Cerebellar cortex (tissue), 1 donor: ENCODE measurements around the gene NRDC.
"Not testable (repeated sequence)": the region's sequence is repeated elsewhere in the genome, so short reads cannot be mapped to it uniquely, and the experiment has no call there.

Experiments used
- DNase-seq: peaks from one replicate; pipeline ENCODE4 v3.0.0-alpha.2; 2015; ENCODE audit warnings: low spot score

NRDC gene

GRCh38 chr1:51877434-51878307 is 856 bp downstream of the NRDC start:
- DNase-seq = peak; percentile 40

GRCh38 chr1:51875836-51876235 is 2.7 kb downstream of the NRDC start:
- DNase-seq = no peak

- DNase-seq = no peak
Measured at GRCh38 chr1:51875291-51875772, 3.2 kb downstream of the NRDC start.

- not testable (repeated sequence) for DNase-seq
Measured at GRCh38 chr1:51873270-51873669, 5.3 kb downstream of the NRDC start.

- no peak for DNase-seq
Measured at GRCh38 chr1:51871351-51871975, 7.1 kb downstream of the NRDC start.

GRCh38 chr1:51870603-51871350 is 7.8 kb downstream of the NRDC start:
- DNase-seq = no peak

GRCh38 chr1:51867479-51868232 is 10.9 kb downstream of the NRDC start:
- DNase-seq = no peak

GRCh38 chr1:51863384-51863783 is 15.1 kb downstream of the NRDC start:
- no peak for DNase-seq

- DNase-seq = no peak
Measured at GRCh38 chr1:51861669-51862068, 16.9 kb downstream of the NRDC start.

GRCh38 chr1:51859735-51860134 is 18.8 kb downstream of the NRDC start:
- no peak for DNase-seq

GRCh38 chr1:51859333-51859732 is 19.2 kb downstream of the NRDC start:
- no peak for DNase-seq

- DNase-seq = no peak
Measured at GRCh38 chr1:51858892-51859291, 19.6 kb downstream of the NRDC start.

- no peak for DNase-seq
Measured at GRCh38 chr1:51856745-51857144, 21.8 kb downstream of the NRDC start.

GRCh38 chr1:51855624-51856023 is 22.9 kb downstream of the NRDC start:
- no peak for DNase-seq

- DNase-seq = no peak
Measured at GRCh38 chr1:51853360-51853759, 25.2 kb downstream of the NRDC start.

- no peak for DNase-seq
Measured at GRCh38 chr1:51851882-51852396, 26.6 kb downstream of the NRDC start.

- DNase-seq = peak; percentile 61
Measured at GRCh38 chr1:51850420-51851223, 27.9 kb downstream of the NRDC start.

GRCh38 chr1:51847294-51847920 is 31.1 kb downstream of the NRDC start:
- DNase-seq = no peak

GRCh38 chr1:51843948-51844347 is 34.6 kb downstream of the NRDC start:
- DNase-seq = no peak

- DNase-seq = no peak
Measured at GRCh38 chr1:51842261-51842660, 36.3 kb downstream of the NRDC start.
